ENCODE results near the gene TTC23. TPM values are rescaled to one million over a fixed set of nuclear protein-coding genes. Genes with fewer than 3 reads are reported as not detected.

TTC23 gene, protein sequence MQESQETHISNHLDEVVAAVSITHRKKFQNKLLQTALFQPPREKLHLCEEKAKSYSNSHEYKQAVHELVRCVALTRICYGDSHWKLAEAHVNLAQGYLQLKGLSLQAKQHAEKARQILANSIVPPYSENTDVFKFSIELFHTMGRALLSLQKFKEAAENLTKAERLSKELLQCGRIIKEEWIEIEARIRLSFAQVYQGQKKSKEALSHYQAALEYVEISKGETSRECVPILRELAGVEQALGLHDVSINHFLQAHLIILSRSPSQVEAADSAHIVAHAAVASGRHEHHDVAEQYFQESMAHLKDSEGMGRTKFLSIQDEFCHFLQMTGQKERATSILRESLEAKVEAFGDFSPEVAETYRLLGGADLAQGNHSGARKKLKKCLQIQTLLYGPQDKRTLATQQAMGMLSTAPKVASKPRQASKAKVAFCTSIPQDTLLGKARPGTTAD
- total RNA-seq: 13.9 TPM

DNA sequence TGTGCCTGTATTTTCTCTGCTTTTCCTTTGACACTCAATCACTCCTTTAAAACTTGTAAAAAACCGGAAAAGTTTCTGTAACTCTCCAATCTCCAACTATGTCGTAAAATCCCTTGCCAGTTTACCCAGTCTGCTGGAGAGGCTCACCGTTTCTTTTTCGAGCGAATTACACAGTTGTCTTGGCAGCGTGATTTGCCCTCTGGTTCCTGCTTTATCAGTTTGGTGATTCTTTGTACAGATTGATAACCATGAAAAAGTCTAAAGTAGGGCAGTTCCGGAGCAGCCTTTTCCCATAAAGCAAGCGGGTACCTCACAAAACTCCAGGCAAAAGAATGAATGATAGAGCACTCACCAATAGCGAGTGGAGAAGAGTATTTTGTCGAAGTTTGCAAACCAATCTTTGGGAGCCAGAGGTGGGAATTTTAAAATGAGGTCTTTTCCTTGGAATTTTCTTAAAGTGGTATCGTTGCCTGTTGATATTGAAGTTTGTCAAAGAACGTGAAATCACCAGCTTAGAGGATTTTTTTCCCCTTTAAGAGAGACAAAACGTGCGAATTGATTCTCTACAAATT is at the start of gene TTC23:
Gene TTC23, minus strand, starts transcription at position 312 of the 572 bp plus-strand sequence. CDS start 20,869 bp downstream, outside the sequence.
- ATAC-seq: no peak

DNA sequence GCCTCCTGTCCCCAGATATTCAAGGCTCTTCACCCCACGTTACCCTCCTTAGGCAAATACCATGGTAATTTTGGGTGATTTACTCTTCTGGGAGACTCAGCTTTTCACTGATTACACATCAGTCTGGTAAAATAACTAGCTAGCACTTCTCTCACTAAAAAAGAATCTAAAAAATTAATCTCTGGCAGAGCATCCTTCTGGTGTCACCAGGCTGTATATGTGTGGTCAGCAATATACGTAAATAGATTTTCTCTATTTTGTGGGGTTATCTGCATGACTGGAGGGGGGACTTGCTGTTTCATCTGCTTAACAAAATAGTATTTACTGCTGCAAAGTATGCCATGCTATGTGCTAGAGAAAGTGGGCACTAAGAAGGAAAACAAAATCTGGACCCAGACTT is 47.0 kb upstream of the TTC23 start:
- ATAC-seq: no peak

DNA sequence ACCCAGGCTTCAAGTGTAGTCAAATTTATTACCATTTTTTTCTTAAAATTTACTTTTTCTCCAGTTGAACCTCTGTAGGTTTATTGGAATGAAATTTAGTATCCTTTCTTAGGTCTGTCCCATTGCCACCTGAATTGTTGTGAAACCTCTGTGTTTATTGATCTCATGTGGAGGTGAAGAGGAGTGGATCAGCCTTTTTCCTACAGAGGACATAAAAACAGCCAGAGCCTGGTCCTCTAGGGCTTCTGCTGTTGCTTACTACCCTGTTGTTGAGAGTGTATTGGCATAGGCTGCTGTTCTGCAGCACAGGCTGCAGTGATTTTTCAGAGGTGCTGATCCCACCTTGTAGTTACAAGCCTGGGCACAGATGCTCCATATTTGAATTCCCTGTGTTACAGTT is 46.5 kb upstream of the TTC23 start:
- ATAC-seq: no peak

DNA sequence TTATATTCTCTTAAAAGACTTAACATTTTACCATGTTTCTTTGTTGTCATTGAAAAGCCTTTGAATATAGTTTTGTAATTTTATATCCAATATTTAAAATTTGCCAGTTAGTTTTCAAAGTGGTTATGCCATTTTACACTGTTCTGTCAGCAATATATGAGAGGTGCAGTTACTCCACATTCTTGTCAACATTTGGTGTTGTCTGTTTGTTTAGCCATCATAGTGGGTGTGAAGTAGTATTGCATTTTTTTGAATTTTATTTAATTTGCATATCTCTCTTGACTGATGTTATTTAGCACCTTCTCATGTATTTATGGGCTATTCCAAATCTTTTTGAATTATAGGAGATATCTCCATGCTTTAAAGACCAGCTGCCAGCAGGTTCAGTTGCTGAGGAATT is 42.3 kb upstream of the TTC23 start:
- ATAC-seq: no peak

DNA sequence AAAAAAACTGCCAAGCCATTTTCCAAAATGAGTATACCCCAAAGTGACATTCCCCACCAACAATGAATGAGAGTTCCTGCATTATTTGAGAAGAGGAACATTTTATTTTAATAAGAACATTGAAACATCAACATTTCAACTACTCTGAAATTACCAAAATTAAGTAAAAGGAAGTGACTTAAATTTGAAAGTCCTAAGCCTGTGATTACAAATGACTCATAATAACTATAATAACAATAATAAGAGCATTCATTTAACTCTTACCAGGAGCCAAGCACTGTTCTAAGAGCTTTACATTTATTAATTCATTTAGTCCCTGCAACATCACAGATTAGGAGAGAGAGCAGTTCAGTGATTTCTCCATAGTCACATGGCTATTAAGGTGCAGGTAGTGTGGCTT is 34.3 kb upstream of the TTC23 start:
- ATAC-seq: peak; percentile 47

DNA sequence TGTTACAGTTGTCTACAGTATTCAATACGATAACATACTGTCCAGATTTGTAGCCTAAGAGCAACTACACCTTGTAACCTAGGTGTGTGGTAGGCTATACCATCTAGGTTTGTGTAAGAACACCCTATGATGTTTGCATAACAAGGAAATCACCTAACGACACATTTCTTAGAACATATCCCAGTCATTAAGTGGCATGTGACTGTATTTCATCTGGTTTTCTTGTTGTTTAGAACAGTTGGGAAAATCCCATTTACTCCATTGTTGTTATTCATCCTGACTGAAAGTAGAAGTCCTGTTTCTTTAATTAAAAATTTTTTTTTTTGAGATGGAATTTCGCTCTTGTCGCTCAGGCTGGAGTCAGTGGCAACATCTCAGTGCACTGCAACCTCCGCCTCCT is 33.2 kb upstream of the TTC23 start:
- peak; percentile 32 for ATAC-seq

DNA sequence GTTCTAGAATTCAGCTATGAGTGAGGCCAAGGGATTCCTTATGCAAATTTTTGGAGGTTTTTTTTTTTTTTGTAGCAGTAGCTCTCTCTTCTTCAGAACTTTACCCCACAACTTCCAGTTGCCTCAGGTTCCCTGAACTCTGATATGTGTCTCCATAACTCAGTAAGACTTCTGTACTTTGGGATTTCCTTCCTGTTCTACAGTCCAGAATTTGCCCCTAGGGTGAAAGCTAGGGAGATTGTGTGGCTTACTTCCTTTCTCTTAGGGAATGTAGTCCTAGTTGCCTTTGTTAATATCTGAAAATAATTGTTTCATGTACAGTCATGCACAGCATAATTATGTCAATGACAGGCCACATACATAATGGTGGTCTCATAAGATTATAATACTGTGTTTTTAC is 32.7 kb upstream of the TTC23 start:
- ATAC-seq: no peak

DNA sequence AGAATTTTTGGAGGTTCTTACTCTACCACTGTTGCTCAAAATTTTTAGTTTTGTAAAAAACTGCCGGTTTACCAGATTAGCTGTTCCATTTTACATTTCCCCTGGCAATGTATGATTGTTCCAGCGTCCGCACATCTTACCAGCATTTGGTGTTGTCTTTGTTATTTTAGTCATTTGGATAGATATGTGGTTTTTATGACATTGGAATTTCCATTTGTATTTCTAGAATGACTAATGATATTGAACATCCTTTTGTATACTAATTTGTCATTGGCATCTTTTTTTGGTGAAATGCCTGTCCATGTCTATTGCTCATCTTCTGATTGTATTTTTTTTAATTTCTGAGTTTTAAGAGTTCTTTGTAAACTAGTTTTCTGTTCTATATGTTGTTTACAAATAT is 30.4 kb upstream of the TTC23 start:
- no peak for ATAC-seq

DNA sequence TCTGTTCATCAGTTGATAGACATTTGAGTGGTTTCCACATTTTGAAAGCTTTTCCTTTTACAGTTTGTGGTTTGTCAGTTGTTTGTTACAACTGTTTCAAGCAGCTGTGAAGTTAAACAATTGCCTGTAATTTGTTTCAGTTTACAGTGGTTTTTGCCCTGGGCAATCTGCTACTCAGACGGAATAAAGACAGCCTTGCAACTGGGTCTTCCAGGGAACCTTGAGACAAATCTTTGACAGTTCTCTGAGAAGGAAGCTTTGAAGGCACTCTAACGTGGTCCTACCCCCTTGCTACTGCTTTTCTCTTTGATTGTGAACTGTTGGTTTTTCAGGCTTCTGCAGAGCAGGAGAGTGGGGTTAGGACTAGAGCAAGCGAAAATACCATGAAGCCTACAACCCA is 29.9 kb upstream of the TTC23 start:
- no peak for ATAC-seq

DNA sequence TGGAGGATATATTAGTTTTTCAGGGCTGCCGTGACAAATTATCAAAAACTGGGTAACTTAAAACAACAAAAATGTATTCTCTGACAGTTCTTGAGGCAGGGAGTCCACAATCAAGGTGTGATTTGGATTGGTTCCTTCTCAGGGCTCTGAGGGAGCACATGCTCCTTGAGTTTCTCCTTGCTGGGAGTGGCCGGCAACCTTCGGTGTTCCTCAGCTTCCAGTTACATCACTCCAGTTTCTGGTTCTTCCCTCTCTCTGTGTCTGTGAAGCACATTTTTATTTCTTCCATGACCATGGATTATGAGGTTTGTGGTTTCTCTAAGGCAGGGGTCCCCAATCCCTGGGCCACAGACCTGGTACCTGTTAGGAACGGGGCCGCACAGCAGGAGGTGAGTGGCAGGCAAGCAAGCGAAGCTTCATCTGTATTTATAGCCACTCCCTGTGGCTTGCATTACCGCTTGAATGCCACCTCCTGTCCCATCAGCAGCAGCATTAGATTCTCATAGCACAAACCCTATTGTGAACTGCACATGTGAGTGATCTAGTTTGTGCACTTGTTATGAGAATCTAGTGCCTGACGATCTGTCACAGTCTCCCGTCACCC is 26.2 kb upstream of the TTC23 start:
- no peak for ATAC-seq

DNA sequence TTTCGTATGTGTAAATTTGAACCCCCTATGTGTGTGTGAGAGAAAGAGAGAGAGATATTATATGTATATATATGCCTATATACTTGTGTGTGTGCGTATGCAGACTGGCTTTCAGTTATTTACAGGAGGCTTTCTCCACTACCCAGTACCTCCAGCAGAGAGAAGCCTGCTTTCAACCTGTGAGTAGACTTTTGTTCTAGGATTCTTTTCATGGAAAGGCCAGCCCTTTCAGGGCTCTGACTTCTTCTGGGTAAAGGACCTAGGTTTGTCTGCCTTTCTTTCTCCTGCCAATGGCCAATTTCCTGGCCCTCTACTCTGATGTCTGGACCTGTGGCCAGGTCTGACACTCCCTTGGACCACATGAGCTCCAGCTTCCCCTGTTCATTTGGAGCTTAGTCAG is 25.7 kb upstream of the TTC23 start:
- no peak for ATAC-seq

DNA sequence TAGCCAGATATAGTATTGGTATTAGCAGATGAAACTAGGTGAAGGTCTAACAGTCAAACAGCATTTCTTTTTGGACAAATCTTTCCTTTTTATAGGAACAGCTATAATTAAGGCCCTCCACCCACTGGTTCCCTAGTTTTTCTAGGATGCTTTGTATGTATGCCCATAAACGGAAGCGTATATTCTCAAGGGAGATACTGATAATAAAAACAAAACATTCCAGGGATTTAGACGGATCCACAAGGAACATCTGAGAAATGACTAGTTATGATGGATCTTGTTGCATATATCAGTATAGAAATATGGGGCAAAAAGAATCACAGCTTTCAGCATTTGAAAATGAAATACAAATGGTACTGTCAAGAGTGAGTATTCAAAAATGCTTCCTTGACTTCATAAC is 24.4 kb upstream of the TTC23 start:
- ATAC-seq: no peak

DNA sequence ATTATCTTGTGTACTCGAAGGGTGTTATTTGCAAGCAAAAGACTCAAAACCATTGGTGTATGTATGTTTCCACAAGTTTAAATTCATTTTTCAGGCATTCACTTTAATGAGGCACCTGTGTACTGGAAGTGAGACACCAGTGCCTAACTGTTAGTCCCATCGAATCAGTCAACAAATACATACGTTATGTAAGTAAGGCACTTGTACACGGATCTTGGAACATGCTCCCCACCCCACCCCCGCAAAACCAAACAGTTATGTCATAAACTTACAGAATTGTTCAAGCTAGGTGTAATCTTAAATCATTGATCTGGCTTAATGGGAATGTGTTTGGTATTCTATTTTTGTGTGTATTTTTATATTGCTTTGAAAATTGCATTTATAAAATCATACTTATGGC is 19.1 kb upstream of the TTC23 start:
- no peak for ATAC-seq

DNA sequence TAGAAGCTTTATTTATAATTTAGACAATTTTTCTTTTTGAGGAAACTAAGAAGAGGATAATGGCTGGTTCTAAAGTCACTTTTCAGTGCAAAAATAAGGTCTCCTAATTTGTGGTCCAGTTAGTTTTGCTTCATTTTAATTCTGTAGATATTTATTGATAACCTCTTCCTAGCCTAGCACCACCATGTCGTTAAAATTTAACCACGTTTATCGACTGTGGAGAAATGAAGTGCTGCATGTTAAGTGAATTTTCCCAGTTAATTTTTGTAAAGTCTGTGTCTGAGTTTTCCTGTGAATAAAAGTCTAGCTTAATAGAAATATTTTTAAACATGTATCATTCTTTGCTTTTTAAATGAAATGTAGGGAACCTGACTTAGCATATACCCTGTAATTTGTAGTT is 18.6 kb upstream of the TTC23 start:
- no peak for ATAC-seq

DNA sequence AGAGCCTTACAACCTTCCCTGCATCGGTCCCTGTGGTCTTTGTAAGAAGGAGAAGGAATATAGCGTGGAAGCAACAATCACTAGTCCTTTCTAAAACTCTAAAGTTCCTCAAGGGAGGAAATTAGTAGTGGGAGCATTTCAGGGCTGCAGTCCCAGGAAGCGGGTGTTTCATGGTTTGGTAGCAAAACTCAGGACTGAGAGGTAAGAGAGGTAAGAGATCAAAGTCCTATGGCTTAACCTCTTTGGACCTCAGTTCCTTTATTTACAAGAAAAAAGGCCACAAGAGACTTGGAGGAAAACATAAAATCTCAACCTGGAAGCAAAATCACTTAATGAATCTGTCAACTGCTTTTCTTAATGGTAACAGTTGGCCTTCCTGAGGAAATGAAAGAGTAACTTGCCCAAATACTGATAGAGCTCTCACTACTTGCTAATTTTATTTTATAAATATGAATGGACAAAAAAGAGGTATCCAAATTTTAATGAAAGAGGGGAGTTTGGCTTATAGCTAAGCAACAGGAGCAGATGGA is 16.2 kb upstream of the TTC23 start:
- ATAC-seq: no peak

DNA sequence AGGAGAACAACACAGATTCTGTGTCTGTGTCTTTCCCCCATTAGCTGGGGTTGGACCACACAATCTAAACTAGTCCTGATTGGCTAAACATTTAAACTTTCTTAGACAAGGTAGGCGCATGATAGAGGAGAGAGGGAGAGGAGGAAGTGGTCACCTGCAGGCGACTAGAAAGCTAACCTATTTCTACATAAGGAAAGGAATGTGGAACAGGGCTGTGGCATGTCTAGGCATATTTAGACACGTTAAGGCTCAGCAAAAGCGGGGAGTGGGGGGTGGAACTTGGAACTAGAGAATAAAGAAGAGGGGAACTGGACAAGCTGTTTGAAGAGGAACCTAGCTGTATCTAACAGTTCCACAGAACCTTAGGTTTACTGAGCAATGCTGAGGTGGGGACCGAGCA is 14.7 kb upstream of the TTC23 start:
- peak; percentile 76 for ATAC-seq

DNA sequence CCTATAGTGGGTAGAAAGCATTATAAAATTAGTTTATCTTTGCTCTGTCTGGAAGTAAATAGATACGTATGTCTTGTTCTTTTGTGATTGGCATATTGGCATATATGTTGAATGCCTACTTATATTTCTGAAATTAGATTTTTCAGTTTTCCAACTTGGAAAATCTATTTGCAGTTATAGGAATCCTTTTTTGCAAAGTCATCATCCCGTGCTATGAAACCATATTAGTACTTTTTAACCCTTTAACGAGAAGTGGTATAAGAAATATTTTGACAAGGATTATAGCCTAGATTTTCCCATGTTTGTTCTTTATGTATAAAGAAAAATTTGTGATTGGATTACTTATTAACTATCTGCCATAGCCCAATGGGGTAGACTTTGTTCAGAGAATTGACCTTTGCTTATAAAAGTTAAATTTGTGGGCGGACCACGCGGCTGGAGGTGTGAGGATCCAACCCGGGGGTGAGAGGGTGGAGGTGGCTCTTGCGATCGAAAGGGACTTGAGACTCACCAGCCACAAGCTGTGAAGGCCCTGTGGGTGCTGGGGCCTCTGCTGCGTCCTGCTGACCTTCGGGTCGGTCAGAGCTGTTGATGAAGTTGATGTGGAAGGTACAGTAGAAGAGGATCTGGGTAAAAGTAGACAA is 7.8 kb upstream of the TTC23 start:
- no peak for ATAC-seq

DNA sequence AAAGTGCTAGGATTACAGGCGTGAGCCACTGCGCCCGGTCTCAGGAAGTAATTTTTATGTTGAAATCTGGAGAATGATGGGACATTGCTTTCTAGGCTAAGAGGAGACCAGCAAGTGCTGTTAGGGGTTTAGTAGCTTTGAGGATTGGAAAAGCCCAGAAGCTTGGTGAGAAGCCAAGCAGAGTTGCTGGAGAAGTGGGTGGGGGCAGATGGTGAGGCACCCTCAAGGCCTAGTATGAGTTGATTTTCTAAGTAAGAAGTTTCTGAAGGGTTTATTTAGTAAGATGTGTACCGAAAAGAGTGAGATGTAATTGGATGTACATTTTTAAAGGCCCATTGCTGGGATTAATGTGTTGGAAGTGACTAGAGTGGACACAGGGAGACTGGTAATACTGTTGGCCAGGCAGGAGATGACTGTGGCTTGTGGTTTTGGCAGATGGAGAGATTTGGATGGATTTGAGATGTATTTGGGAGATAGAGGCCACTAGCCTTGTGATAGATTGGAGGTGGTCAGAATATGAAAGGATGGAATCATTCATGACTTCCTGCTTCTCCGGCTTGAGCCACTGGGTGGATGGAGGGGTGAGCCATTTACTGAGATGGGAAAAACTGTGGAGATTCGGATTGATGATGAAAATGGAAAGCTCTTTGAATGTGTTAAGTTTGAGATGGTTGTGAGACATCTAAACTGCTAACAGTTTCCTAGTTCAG is 4.2 kb upstream of the TTC23 start:
- ATAC-seq: no peak

DNA sequence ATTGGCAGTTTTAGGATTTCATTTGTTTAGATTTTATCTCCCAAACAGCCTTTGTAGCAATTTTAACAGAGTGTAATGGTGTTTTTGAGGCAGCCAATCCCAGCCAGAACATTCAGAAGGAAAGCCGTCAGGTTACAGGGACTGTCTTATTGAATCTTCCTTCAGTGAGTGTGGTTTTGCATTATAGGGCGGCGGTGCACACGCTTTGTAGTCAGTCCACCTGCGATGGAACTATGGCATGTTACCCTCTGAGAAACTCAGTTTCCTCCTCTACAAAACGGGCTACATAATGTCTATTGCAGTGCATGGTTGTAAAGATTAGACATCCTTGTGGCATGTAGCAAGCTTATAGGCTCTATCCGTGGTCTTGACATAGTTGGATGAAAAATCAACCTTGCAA is 2.9 kb upstream of the TTC23 start:
- ATAC-seq: no peak

DNA sequence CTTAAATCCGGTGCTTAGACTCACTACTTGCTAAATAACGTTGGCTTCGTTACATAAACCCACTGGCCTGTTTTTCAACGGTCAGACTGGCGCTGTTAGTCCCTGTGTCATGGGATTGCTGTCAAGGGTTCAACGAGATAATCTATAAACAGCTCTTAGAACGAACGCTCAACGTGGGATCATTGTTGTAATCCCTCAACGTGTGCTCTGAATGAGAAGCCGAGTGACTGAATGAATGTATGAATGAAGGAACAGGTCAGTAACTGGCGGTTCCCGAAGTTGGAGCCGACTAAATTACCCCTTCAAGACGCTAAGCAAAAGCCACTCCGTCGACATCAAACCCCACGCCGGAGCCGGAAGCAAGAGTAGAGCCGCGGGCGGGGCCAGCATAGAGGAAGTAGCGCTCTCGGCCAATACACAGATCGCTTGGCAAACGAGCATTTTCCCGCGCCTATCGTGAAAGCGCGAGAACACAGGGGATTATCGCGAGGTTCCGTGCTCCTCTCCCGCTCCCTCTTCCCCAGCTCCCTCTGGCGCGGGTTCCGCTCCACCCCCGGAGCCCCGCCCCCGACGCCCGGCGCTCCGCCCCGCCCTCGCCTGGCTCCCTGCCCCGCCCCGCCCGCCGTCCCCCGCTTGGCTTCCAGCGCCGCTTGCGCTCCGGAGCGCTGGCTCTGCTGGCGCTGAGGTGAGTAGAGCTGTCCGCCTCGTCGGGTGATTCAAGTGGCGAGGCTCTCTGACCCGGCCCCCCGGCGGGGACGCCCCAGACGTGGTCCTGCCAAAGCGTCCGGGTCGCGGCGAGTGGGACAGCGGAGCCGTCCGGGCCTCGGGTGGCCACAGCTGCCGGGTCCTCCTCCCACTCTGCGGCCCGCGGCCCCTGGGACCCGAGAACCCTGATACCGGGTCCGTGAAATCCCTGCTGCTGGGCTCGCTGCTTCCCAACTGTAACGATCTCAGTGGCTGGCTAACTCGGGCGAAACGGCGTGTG is 1.8 kb upstream of the TTC23 start, which contains the start of gene LRRC28:
Gene LRRC28, plus strand, starts transcription at position 625 of the 985 bp plus-strand sequence. CDS start 4,477 bp downstream, outside the sequence.
- peak; percentile 97 for ATAC-seq

DNA sequence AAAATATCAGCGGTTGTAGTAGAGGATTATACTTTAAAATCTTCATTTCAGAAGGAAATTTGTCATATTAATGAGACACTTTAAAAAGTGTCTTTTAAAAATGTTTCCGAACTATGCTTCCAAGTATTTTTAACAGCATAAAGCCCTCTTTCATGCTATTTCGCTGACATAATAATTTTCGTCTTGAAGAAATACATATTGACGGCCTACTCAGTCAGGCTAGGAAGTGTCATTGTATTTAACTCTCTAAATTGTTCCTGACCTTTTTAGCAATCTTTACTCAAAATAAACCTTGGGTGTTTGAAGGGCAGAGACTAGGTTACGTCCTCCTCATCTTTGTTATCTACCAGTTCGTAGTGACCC is 1.1 kb upstream of the TTC23 start:
- no peak for ATAC-seq
